Measurements from ENCODE around the gene TNFRSF6B.

- TF ChIP-seq CTCF (conservative IDR thresholded peaks at IDR 0.05; ENCODE audit: low read depth, low read length), result no peak
- TF ChIP-seq MAZ (IDR thresholded peaks at IDR 0.05; ENCODE audit: borderline replicate concordance, low read depth, low read length), result no peak
Measured at GRCh38 chr20:63703976-63704748, 7.7 kb downstream of the TNFRSF6B start.
